HG03064 (cell line): Measurements from ENCODE around the gene KCNT1.
"Not testable (repeated sequence)": the region's sequence is repeated elsewhere in the genome, so short reads cannot be mapped to it uniquely, and the experiment has no call there.

ENCODE experiments used
- ATAC-seq: cut with Tn5 transposase; IDR thresholded peaks from one replicate; pipeline ENCODE4 v1.9.1; 2021; ENCODE audit warnings: low read depth; ENCODE audit not compliant: unreplicated experiment

The KCNT1 gene

GRCh38 chr9:135671591-135672041, 30.4 kb upstream of the KCNT1 start:
- ATAC-seq: no peak

GRCh38 chr9:135672786-135673185, 29.2 kb upstream of the KCNT1 start:
- not testable (repeated sequence) for ATAC-seq

- no peak for ATAC-seq
These were observed 28.0 kb upstream of the KCNT1 start for GRCh38 chr9:135673941-135674340.

- ATAC-seq: no peak
These were observed 27.0 kb upstream of the KCNT1 start for GRCh38 chr9:135674977-135675376.

GRCh38 chr9:135676891-135677290, 25.1 kb upstream of the KCNT1 start:
- no peak for ATAC-seq

GRCh38 chr9:135677641-135678168, 24.3 kb upstream of the KCNT1 start:
- no peak for ATAC-seq

GRCh38 chr9:135678236-135679017, 23.6 kb upstream of the KCNT1 start:
- no peak for ATAC-seq

GRCh38 chr9:135680056-135680455, 21.9 kb upstream of the KCNT1 start:
- no peak for ATAC-seq

- ATAC-seq: no peak
These were observed 20.8 kb upstream of the KCNT1 start for GRCh38 chr9:135681161-135681560.

- no peak for ATAC-seq
These were observed 18.5 kb upstream of the KCNT1 start for GRCh38 chr9:135683401-135684034.

- ATAC-seq: no peak
These were observed 17.3 kb upstream of the KCNT1 start for GRCh38 chr9:135684691-135685090.

GRCh38 chr9:135687216-135687615, 14.8 kb upstream of the KCNT1 start:
- ATAC-seq: no peak

GRCh38 chr9:135689011-135689410, 13.0 kb upstream of the KCNT1 start:
- ATAC-seq: no peak

GRCh38 chr9:135690836-135691570, 11.0 kb upstream of the KCNT1 start:
- no peak for ATAC-seq

- ATAC-seq: no peak
These were observed 9.6 kb upstream of the KCNT1 start for GRCh38 chr9:135692410-135692809.

GRCh38 chr9:135693265-135693664, 8.7 kb upstream of the KCNT1 start:
- ATAC-seq: no peak

GRCh38 chr9:135693771-135694170, 8.2 kb upstream of the KCNT1 start:
- no peak for ATAC-seq

GRCh38 chr9:135694414-135694813, 7.6 kb upstream of the KCNT1 start:
- ATAC-seq: no peak

- ATAC-seq: no peak
These were observed 6.9 kb upstream of the KCNT1 start for GRCh38 chr9:135695036-135695435.

GRCh38 chr9:135695642-135696041, 6.3 kb upstream of the KCNT1 start:
- ATAC-seq: no peak

GRCh38 chr9:135696446-135696845, 5.5 kb upstream of the KCNT1 start:
- ATAC-seq: no peak
